NCI-H1417 (cell line): ENCODE data around the gene IL1RAPL1.
"Not testable (repeated sequence)": the region's sequence is repeated elsewhere in the genome, so short reads cannot be mapped to it uniquely, and the experiment has no call there.

ENCODE experiments used
- DNase-seq, 3 experiments: peaks; one replicate each; lab custom pipeline; 2025; lab: John Stamatoyannopoulos, UW

Gene IL1RAPL1

DNA sequence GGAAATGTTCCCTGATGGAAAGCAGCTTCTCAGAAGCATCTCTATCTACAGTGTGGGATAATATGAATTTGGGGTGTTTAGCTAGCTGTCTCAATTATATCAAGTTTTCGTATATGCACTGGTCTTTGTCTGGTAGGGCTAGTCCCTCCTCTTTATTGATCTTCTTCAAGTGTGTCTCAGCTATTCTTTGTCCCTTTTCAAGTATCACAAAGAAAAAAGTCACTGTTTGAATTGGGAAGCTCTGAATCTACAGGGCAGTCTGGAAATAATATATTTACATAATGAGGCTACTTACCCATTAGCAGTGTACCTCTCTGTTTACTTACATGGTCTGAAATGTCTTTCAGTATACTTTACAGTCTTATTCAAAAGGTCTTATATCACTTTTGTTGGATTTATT, 526.0 kb downstream of the IL1RAPL1 start:
- DNase-seq, result no peak

DNA sequence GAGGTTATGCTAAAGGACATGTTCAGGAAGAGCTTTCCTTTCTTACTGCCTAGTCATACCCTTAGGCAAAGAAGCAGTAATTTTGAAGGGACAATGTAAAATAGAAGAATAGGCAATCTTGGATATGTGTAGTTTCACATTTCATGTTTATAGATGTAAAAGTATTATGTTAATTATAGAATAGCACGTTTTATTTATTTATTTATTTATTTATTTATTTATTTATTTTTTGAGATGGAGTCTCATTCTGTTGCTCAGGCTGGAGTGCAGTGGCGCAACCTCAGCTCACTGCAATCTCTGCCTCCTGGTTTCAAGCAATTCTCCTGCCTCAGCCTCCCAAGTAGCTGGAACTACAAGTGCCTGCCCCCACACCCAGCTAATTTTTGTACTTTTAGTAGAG, 535.6 kb downstream of the IL1RAPL1 start:
- not testable (repeated sequence) for DNase-seq

DNA sequence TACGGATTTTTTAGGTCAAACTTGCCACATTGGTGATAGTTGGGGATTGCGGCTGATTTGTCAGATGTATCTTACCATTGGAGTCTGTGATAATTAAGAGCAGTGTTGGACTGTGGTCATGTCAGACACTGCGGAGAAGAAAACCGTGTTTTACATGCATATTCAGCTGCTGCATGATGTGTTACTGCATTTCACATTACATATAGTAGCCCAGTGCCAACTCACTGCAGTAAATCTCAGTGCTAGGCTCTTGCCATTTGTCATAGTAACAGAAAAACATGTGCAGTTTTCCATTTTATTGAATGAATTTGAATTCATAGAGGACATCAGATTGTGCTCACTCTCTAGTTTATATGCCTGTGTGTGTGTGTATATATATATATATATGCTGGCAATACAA, 543.7 kb downstream of the IL1RAPL1 start:
- no peak for DNase-seq

DNA sequence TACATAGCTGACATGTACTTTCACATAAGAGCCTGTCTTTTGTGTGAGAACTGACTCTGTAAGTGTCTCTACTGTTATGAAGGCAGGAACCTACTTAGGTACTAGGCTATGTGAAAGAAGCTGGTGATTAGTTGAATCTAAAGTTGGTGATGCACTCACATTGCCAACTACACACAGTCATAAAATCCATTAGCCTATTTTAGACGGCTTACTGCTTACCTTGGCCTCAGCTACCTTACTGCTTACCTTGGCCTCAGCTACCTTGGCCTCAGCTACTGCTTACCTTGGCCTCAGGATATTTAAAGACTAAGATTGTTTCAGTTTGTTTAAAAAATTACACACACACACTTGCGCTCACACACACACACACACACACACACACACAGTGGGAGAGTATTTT, 549.7 kb downstream of the IL1RAPL1 start:
- DNase-seq, result no peak

DNA sequence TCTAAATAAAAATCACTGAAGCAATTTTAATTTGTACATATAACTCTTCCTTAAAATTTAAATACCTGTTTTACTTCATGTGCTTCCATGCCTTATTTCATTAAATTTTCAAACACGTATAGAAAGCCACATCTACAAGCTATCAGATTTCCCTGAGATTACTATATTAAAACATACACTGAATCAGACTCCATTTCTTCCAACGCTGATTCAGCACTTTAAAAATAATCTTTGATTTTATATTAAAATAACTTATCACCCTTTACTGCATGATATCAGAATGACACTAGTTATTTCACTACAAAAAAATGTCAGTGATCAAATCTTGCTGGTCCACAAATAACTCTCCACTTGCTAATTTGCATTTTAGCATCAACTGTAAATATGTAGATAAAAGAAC, 550.8 kb downstream of the IL1RAPL1 start:
- no peak for DNase-seq

DNA sequence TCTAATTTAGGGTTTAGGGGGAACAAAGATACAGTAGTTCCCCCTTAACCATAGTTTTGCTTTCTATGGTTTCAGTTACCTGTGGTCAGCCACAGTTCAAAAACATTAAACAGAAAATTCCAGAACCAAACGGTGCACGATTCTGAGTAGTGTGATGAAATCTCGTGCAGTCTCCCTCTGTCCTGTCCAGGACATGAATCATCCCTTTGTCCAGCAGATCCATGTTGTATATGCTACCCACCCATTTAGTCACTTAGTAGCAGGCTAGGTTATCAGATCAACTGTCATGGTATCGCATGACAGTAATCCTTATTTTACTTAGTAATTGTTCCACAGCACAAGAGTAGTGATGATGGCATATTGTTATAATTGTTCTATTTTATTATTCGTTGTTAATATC, 556.1 kb downstream of the IL1RAPL1 start:
- DNase-seq, result no peak

DNA sequence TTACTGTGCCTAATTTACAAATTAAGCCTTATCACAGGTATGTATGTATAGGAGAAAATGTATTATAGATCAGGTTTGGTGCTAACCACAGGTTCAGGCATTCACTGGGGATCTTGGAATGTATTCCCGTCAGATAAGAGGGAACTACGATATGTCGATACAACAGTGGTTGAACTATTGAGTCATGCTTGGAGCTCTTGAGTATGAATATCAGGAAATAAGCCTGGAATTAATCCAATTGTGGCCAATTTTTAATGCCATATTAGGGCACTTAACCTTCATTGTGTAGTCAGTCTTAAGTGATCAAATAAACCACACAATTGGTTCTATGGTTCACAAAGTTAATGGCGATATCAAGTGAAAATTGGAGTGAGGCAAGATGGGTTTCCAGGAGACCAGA, 556.5 kb downstream of the IL1RAPL1 start:
- peak in 1 of 3 experiments; percentile 15 for DNase-seq

DNA sequence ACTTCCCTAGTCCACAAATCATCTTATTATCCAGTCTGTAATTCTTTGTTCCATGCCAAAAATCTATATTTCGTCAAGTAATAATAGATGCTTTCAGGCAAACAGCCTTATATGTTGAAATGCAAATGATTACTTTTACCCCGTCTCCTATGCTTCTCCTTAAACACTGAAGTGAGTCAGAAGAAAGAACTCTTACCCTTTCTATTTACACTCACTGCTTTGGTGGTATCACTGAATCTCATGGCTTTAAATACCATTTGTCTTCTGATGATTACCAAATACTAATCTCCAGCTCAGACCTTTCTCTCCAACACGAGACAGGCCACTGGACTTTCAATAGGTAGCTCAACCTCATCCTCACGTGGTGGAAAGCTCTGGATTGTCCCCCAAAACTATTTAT, 558.1 kb downstream of the IL1RAPL1 start:
- DNase-seq, result no peak

DNA sequence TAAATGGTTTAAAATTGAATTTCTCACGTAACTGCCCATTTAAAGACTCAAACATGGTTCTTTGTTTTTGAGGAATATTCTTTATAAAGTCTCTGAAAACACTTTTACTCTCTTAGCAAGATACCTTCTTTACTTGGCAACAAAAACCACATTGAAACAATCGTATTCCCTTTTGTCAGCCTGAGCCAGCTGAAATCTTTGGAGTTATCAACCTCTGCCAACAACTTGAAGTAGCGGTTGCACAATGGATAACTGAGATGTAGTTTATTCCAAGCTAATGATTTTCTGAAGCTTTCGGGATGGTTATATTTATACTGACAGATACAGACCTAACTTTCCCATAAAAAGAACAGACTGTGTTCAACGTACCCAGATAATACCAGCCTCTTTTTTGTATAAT, 561.3 kb downstream of the IL1RAPL1 start:
- no peak for DNase-seq

DNA sequence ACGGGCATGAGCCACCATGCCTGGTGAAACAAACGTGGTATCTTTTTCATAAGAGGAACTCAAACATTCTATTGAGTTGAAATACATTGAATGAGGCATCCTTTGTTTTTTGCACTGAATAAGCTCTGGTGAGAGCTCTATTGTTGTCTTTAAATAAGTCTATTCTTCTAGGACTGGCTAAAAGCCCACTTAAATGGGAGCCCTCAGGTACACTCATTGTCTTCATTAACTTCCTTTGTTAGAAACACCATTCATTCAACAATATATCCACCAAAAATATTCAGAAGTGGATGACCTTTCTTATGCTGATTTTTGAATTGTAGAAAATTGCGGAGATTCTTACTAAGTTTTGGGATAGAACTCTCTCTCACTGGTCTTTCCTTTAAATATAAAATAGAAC, 568.0 kb downstream of the IL1RAPL1 start:
- DNase-seq, result peak in 1 of 3 experiments; percentile 31

DNA sequence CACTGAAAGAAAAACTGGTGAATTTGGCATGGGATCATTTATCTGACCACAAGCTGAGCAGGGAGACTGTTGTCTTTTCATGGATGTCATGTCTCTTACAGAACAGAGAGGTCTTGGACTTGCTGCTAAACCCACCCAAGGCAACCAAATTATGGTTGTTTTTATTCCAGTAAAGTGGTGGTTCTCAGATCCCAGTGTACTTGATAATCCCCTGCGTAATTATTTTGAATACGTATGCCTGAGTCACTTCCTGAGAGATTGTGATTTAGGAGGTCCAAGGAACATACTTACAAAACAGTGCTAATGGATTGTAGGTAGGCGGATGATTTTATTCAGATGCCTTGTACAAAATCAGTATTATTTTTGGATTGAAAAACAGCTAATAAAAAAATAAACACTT, 585.6 kb downstream of the IL1RAPL1 start:
- DNase-seq, result no peak

DNA sequence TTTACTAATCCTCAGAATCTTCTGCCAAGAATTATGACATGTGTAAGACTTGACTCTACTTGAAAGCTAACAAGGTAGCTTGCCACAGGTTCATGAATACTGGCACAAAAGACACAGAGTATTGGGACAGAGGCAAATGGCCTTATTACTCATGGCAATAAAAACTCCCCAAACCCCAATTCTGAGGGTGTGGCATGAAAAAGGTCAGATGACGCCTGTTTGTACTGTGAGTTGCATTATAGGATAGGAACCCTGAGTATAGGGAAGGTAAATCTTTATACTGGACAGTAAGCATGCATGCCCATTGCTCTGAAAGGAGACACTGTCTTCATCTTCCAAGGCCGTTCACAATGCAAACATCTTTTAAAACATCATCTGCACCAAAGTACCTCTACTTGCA, 600.0 kb downstream of the IL1RAPL1 start:
- DNase-seq, result no peak

DNA sequence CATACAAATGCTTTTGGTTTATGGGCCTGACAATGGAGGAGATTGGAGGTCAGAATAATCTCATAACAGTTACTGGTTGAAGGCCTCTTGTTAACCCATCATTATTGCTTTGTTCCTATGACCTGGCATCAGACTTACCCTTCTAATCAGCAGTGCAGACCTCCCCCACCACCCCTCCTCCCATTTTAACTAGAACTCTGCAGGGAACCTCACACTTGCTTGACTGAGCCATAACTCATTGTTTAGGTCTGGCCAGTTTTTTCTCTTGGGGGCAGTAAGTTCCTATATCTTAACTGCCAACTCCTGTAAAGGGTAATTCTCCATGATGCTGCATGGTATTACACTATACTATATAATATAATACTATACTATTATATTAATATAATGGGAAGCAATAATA, 609.3 kb downstream of the IL1RAPL1 start:
- no peak for DNase-seq

DNA sequence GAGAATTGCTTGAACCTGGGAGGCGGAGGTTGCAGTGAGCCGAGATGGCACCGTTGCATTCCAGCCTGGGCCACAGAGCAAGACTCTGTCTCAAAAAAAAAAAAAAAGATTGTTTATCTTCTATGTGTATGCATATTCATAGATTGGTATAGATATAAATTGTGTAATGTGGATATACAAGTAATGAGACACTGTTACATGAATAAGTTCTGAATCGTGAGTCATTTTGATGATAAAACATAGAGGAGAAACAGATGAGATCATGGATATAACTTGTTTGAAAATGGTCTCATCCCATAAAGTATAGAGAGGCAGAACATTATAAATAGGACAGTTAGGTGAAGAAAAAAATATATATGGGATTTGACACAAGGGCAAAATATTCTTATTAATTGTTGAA, 628.0 kb downstream of the IL1RAPL1 start:
- DNase-seq, result no peak

DNA sequence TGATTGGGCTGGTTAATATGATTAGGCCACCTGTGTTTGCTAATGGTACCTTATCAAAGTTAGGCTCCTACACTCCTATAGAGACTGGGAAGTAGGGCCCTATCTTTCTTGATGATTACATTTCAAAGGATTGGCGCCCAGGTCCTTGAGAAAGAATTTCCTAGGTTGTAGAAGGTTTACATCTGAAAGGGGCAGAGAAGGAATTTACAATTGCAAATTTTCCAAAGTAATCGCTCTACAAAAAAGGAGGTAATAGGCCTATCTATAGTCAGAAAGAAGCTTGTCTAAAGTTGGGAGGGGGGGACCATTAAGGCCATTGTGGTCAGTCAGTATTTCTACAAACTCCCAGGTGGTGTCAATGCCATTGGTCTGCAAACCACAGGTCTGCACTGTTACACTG, 638.4 kb downstream of the IL1RAPL1 start:
- no peak for DNase-seq

DNA sequence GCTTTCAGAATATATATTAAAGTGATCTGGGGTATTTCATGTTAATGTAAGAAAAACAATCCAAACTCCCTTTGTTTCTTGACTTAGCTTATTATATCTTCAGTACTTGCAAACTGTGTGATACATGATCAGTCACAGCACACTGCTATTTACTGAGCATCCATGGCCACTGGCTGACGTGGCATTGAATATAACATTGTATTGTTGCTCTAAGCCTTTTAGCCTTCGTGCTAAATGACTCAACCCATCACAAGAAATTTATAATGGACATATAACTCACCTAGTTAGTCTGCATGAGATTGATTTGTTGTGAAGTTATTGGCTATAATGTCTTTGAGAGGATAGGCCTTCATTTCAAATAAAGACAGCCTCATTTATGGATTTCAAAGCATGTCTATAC, 642.6 kb downstream of the IL1RAPL1 start:
- no peak for DNase-seq

DNA sequence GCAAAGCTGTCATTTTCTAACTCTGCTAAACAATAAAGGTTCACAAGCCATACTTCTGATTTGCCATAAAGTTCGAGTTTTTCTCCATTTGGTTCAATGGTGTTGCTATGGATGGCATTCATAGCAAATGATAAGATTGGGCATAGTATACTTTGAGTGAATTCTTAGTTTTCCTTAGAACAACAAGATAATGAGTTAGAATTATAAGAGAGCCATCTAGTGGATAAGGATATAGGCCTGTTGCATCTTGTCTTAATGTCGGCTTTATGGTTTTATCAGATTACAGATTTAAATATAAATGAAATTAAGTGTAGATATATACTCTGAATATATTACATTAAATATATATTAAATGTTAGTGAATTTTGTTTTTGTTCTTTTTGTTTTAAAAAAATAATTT, 644.6 kb downstream of the IL1RAPL1 start:
- DNase-seq, result peak in 1 of 3 experiments; percentile 25

DNA sequence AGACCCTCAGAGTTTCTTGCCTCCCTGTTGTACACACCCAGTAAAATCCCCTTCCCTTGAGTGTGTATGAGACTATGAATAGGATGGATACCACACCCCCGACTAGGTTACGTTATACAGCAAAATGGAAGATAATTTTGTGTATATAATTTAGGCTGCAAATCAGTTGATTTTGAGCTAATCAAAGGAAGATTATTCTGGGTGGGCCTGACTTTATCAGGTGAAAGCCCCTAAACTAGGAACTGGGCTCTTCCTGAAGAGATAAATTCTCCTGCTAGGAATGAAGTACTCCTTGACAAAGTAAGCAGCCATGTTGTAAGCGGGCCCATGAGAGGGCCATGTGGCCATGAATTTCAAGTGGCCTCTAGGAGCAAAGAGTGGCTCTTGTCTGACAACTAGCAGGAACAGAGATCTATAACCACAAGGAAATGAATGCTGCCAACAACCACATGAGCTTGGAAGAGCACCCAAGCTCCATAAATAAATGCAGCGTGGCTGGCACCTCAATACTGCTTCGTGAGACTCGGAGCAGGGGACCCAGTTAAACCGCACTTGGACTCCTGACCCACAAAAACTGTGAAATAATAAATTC, 646.4 kb downstream of the IL1RAPL1 start:
- DNase-seq, result peak in 1 of 3 experiments; percentile 89

DNA sequence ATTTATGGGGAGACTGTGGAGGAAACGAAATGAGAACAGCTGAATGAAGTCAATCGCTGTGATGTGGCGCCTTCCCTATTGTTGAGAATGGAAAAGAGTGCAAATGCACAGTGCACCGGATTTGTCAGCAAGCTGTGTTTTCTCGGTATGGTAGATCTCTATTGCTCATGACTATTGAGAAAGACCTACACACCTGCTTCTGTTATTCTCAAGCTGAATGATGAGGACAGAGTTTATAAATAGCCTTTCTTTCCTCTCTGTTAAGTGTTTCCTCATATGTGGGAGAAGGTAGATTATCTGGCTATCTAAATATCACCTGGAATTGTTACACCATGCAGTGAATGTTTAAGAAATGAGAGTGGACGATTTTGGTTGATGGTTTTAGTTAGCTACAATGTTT, 650.7 kb downstream of the IL1RAPL1 start:
- DNase-seq, result peak; percentile 7 to 76 (median 40)

DNA sequence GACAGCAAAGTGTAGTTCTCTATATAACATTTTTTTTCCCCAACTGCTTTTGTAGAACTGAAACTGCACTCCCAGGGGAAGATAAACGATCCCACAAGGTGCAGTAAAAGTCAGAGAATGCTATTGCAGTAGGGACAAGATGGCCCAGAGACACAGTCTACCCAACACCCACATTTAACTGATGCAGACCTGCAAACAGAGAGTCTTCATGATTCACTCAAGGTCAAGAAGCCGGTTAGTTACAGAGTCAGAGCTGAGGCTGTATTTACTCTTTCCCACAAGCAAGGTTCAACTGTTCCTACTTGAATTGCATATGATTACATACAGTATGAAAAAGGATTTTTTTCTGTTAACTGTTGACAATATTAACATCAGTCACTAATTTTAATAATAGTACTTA, 654.6 kb downstream of the IL1RAPL1 start:
- DNase-seq, result no peak

DNA sequence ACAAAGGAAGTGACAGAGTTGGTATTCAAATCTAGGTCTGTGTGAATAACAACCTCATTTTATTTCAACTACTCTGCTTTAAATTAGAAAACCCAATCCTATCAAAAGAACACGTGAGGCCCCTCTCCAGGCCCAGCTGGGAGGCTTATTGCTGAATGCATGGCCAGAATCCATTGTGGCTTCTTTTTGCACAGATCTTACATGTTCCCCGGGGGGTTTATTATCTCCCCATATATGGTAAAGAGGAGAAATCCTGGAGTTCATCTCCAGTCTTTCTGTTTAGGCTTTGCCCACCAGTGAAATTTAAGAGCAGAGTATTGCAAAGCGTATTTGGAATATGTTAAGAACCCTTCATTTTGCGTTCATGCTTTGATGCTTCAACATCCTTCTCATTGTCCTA, 655.6 kb downstream of the IL1RAPL1 start:
- peak in 1 of 3 experiments; percentile 30 for DNase-seq

DNA sequence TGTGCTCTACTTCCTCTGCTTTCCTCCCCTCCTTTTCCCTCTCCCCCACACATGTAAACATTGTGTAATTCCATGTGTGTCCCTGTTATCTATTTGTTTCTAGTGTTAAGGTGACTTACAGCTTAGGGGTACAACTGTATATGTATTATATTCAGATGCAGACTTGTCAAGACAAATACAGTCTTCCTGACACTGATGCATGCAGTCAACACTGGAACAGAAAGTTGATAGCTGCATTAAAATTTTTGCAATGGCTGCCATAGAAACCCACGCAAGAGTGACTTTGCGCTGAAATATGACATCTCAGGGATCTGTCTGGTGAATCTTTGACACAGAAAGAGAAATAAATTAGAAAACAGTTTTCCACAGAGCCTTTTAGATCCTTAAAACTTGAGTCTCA, 656.7 kb downstream of the IL1RAPL1 start:
- no peak for DNase-seq

DNA sequence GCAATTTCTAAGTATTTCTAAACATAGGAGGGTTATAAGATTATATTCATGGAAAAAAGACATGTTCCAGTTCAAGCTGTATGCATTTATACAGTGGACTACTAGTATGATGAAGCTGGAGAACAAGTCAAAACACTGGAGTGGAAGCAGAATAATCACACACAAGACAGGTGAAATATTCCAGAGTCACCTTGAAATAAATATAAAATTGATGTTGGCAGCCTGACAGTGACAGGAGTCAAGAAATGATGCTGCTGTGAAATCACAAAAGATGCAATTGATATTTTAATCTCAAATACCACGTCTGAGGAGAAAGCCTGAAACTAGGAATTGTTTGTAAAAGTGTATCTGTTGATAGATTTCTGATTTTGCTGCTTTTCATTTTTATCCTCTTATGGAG, 667.3 kb downstream of the IL1RAPL1 start:
- no peak for DNase-seq

DNA sequence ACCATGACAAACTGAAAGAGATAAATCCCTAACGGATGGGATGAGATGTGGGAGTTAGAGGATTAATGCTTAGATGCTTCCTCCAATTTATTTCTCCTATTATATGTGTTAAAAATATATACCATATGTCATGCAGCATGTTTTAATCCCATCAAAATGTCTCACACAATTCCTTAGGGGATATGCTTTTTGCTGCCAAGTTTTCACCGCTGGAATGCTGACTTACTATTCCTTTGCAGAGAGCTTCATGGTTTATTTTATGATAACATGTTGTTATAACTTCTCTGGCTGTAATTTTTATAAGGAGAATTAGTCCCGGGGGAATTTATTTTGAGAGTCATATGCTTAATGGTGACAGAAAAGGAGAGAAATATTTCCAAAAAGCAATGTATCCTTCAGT, 670.3 kb downstream of the IL1RAPL1 start:
- no peak for DNase-seq

DNA sequence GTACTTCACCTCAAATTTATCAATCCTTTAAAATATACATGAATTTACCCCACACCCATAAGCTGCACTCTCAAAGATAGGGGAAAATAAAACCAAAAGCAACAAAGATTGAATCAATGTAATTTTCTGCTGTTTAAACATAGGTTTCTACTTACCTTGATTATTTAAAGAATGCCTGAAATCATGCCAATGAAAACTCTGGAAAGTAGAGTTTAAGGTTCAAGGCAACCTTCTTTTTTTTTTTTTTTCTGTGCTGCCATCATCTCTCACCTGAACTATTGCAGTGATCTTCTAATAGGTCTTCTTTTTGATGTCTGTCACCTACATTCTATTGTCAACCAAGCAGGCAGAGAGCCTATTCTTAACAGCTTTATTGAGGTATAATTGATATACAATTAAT, 682.1 kb downstream of the IL1RAPL1 start:
- peak in 1 of 3 experiments; percentile 54 for DNase-seq
